ENCODE data around the gene PCGF3.

Gene PCGF3

DNA sequence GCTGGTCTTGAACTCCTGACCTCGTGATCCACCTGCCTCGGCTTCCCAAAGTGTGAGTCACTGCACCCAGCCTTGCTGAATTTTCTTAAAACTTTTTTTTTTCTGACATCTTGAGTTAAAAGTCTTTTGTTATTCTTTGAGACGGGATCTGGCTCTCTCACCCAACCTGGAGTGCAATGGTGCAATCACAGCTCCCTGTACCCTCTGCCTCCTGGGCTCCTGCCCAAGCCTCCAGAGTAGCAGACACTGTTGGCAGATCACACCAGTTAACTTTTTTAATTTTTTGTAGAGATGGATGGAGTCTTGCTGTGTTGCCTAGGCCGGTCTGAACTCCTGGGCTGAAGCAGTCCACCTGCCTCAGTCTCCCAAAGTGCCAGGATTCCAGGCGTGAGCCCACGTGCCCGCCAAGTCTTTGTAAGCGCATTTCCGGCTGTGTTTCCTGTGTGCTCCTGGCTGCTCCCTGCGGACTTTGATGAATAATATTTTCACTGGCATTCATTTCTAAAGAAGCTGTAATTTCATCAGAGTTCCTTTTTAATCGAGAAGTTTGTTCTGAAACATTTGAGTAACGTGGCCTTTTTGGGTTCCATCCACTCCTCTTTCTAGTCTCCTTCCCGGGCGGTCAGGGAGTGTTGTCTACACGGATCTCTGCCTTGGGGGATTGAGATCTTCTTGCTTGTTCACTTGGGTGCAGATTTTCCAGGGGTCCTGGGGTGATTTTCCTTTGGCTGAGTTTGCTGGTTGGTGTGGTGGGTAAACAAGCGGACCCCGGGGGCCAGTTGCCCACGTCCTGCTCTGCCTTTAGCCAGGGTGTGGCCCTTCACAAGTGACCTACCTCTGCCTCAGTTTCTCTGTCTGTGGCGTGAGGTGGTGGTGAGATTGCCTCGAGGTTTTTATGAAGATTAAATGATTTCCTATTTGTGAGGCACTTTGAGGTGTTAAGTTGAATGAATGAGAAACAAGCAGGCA, 44.4 kb downstream of the PCGF3 start:
- TF ChIP-seq ZC3H10 (CRISPR knock-in tag; IDR thresholded peaks at IDR 0.05), result no peak
- no peak for TF ChIP-seq ZNF8 (CRISPR knock-in tag; IDR thresholded peaks at IDR 0.05)
- TF ChIP-seq TOX (CRISPR knock-in tag; IDR thresholded peaks at IDR 0.05; ENCODE audit: borderline replicate concordance), result no peak
- TF ChIP-seq, protein P1, sequence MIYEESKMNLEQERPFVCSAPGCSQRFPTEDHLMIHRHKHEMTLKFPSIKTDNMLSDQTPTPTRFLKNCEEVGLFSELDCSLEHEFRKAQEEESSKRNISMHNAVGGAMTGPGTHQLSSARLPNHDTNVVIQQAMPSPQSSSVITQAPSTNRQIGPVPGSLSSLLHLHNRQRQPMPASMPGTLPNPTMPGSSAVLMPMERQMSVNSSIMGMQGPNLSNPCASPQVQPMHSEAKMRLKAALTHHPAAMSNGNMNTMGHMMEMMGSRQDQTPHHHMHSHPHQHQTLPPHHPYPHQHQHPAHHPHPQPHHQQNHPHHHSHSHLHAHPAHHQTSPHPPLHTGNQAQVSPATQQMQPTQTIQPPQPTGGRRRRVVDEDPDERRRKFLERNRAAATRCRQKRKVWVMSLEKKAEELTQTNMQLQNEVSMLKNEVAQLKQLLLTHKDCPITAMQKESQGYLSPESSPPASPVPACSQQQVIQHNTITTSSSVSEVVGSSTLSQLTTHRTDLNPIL (CRISPR knock-in tag; IDR thresholded peaks at IDR 0.05; ENCODE audit: low read depth), result no peak
- no peak for TF ChIP-seq BACH2 (CRISPR knock-in tag; IDR thresholded peaks at IDR 0.05; ENCODE audit: borderline replicate concordance)
- TF ChIP-seq, protein P2, sequence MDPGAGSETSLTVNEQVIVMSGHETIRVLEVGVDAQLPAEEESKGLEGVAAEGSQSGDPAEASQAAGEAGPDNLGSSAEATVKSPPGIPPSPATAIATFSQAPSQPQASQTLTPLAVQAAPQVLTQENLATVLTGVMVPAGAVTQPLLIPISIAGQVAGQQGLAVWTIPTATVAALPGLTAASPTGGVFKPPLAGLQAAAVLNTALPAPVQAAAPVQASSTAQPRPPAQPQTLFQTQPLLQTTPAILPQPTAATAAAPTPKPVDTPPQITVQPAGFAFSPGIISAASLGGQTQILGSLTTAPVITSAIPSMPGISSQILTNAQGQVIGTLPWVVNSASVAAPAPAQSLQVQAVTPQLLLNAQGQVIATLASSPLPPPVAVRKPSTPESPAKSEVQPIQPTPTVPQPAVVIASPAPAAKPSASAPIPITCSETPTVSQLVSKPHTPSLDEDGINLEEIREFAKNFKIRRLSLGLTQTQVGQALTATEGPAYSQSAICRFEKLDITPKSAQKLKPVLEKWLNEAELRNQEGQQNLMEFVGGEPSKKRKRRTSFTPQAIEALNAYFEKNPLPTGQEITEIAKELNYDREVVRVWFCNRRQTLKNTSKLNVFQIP (CRISPR knock-in tag; IDR thresholded peaks at IDR 0.05; ENCODE audit: borderline replicate concordance, low read depth), result no peak
- no peak for TF ChIP-seq ZFP3 (CRISPR knock-in tag; IDR thresholded peaks at IDR 0.05)
- TF ChIP-seq SNAI2 (CRISPR knock-in tag; IDR thresholded peaks at IDR 0.05), result no peak
- TF ChIP-seq OSR1 (CRISPR knock-in tag; IDR thresholded peaks at IDR 0.05), result no peak
- TF ChIP-seq ARNTL (CRISPR knock-in tag; IDR thresholded peaks at IDR 0.05; ENCODE audit: borderline replicate concordance, low read depth), result no peak
- TF ChIP-seq, protein P3, sequence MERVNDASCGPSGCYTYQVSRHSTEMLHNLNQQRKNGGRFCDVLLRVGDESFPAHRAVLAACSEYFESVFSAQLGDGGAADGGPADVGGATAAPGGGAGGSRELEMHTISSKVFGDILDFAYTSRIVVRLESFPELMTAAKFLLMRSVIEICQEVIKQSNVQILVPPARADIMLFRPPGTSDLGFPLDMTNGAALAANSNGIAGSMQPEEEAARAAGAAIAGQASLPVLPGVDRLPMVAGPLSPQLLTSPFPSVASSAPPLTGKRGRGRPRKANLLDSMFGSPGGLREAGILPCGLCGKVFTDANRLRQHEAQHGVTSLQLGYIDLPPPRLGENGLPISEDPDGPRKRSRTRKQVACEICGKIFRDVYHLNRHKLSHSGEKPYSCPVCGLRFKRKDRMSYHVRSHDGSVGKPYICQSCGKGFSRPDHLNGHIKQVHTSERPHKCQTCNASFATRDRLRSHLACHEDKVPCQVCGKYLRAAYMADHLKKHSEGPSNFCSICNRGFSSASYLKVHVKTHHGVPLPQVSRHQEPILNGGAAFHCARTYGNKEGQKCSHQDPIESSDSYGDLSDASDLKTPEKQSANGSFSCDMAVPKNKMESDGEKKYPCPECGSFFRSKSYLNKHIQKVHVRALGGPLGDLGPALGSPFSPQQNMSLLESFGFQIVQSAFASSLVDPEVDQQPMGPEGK (CRISPR knock-in tag; IDR thresholded peaks at IDR 0.05; ENCODE audit: borderline replicate concordance), result no peak
- TF ChIP-seq, protein P4, sequence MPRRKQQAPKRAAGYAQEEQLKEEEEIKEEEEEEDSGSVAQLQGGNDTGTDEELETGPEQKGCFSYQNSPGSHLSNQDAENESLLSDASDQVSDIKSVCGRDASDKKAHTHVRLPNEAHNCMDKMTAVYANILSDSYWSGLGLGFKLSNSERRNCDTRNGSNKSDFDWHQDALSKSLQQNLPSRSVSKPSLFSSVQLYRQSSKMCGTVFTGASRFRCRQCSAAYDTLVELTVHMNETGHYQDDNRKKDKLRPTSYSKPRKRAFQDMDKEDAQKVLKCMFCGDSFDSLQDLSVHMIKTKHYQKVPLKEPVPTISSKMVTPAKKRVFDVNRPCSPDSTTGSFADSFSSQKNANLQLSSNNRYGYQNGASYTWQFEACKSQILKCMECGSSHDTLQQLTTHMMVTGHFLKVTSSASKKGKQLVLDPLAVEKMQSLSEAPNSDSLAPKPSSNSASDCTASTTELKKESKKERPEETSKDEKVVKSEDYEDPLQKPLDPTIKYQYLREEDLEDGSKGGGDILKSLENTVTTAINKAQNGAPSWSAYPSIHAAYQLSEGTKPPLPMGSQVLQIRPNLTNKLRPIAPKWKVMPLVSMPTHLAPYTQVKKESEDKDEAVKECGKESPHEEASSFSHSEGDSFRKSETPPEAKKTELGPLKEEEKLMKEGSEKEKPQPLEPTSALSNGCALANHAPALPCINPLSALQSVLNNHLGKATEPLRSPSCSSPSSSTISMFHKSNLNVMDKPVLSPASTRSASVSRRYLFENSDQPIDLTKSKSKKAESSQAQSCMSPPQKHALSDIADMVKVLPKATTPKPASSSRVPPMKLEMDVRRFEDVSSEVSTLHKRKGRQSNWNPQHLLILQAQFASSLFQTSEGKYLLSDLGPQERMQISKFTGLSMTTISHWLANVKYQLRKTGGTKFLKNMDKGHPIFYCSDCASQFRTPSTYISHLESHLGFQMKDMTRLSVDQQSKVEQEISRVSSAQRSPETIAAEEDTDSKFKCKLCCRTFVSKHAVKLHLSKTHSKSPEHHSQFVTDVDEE (CRISPR knock-in tag; IDR thresholded peaks at IDR 0.05), result no peak
- no peak for TF ChIP-seq RARB (CRISPR knock-in tag; IDR thresholded peaks at IDR 0.05)
- TF ChIP-seq PPARA (CRISPR knock-in tag; IDR thresholded peaks at IDR 0.05; ENCODE audit: borderline replicate concordance), result no peak
- TF ChIP-seq ISL1 (CRISPR knock-in tag; IDR thresholded peaks at IDR 0.05), result no peak
- TF ChIP-seq CSDC2 (CRISPR knock-in tag; IDR thresholded peaks at IDR 0.05), result no peak
- TF ChIP-seq TCF4 (CRISPR knock-in tag; IDR thresholded peaks at IDR 0.05; ENCODE audit: borderline replicate concordance), result no peak
- no peak for TF ChIP-seq ZNF565 (CRISPR knock-in tag; conservative IDR thresholded peaks at IDR 0.05; ENCODE audit: low read depth)
- peak; percentile 35; the same call in 1 of the 3 replicates for ATAC-seq

DNA sequence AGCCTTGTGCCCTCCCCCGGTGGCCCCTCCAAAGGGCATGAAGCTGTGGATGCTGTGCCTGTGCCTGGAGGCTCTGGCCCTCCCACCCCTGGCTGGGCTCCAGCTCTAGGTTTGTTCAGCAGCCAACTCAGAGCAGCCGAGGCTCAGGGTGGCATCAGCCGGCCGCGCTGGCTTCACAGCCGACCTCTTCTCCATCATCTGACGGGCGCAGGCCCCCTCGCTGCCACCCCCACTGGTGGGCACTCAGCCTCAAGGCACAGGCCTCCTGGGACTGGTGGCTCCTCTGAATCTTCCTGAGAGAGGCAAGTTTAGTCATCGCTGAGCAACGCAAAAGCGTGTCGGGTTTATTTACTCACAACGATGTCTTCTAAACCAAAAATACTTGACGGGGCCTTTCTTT, 46.0 kb downstream of the PCGF3 start:
- ATAC-seq, result no peak
- no peak for TF ChIP-seq PPARA (CRISPR knock-in tag; IDR thresholded peaks at IDR 0.05; ENCODE audit: borderline replicate concordance)
- TF ChIP-seq ZNF70 (CRISPR knock-in tag; IDR thresholded peaks at IDR 0.05), result no peak
- TF ChIP-seq, protein P4 (CRISPR knock-in tag; IDR thresholded peaks at IDR 0.05), result no peak
- TF ChIP-seq, protein P1 (CRISPR knock-in tag; IDR thresholded peaks at IDR 0.05; ENCODE audit: low read depth), result no peak
- TF ChIP-seq, protein P5, sequence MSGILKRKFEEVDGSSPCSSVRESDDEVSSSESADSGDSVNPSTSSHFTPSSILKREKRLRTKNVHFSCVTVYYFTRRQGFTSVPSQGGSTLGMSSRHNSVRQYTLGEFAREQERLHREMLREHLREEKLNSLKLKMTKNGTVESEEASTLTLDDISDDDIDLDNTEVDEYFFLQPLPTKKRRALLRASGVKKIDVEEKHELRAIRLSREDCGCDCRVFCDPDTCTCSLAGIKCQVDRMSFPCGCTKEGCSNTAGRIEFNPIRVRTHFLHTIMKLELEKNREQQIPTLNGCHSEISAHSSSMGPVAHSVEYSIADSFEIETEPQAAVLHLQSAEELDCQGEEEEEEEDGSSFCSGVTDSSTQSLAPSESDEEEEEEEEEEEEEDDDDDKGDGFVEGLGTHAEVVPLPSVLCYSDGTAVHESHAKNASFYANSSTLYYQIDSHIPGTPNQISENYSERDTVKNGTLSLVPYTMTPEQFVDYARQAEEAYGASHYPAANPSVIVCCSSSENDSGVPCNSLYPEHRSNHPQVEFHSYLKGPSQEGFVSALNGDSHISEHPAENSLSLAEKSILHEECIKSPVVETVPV (CRISPR knock-in tag; IDR thresholded peaks at IDR 0.05), result no peak
- no peak for TF ChIP-seq ZNF8 (CRISPR knock-in tag; IDR thresholded peaks at IDR 0.05)
- no peak for TF ChIP-seq GLIS3 (CRISPR knock-in tag; IDR thresholded peaks at IDR 0.05)
- no peak for TF ChIP-seq ZNF565 (CRISPR knock-in tag; conservative IDR thresholded peaks at IDR 0.05; ENCODE audit: low read depth)
- no peak for TF ChIP-seq BACH2 (CRISPR knock-in tag; IDR thresholded peaks at IDR 0.05; ENCODE audit: borderline replicate concordance)
- no peak for TF ChIP-seq ARNTL (CRISPR knock-in tag; IDR thresholded peaks at IDR 0.05; ENCODE audit: borderline replicate concordance, low read depth)
- TF ChIP-seq OSR1 (CRISPR knock-in tag; IDR thresholded peaks at IDR 0.05), result no peak
- no peak for TF ChIP-seq TCF4 (CRISPR knock-in tag; IDR thresholded peaks at IDR 0.05; ENCODE audit: borderline replicate concordance)
- no peak for TF ChIP-seq ZFP3 (CRISPR knock-in tag; IDR thresholded peaks at IDR 0.05)
- no peak for TF ChIP-seq TOX (CRISPR knock-in tag; IDR thresholded peaks at IDR 0.05; ENCODE audit: borderline replicate concordance)
- TF ChIP-seq CSDC2 (CRISPR knock-in tag; IDR thresholded peaks at IDR 0.05), result no peak

All from SK-N-SH treated with all-trans-retinoic acid at 6 μM for 48 hours (cell line).